ENCODE measurements around the gene TMEM43.

- no peak for TF ChIP-seq CTCF (IDR thresholded peaks at IDR 0.05; ENCODE audit: low read depth, low read length)
- no peak for TF ChIP-seq EZH2phosphoT487 (IDR thresholded peaks at IDR 0.05; ENCODE audit: low read depth)
Observed at GRCh38 chr3:14120111-14120920, 4.5 kb upstream of the TMEM43 start.
